Subcutaneous adipose tissue (tissue), 4 donors: ENCODE measurements around the gene E2F1. TPM values are rescaled to one million over a fixed set of nuclear protein-coding genes. Genes with fewer than 3 reads are reported as not detected.

Experiments used
- CTCF ChIP-seq: fragments of 450-650 bp; IDR thresholded peaks from one replicate; pipeline ENCODE4 v1.5.1; 2016; ENCODE audit warnings: low read depth, mild to moderate bottlenecking, control low read depth, antibody characterized with exemption, moderate library complexity
- total RNA-seq, 4 donors: library from RNA; depleted of rRNA; stranded (reverse); fragments of >200 nt; gene quantifications; one replicate each; pipeline ENCODE4 v1.1.0, GENCODE V29; 2016

The E2F1 gene
- total RNA-seq, 4 donors from 2014 or later: 1.3 to 1.9 (median 1.7) TPM

- TF ChIP-seq CTCF: no peak
These were observed 29.1 kb downstream of the E2F1 start for GRCh38 chr20:33656783-33657703.

- TF ChIP-seq CTCF: no peak
These were observed 30.0 kb downstream of the E2F1 start for GRCh38 chr20:33656010-33656782.

- no peak for TF ChIP-seq CTCF
These were observed 31.0 kb downstream of the E2F1 start for GRCh38 chr20:33655164-33655563.

GRCh38 chr20:33654680-33655161 lies 31.5 kb downstream of the E2F1 start:
- no peak for TF ChIP-seq CTCF

- TF ChIP-seq CTCF: no peak
These were observed 32.1 kb downstream of the E2F1 start for GRCh38 chr20:33653900-33654596.

GRCh38 chr20:33653218-33653899 lies 32.8 kb downstream of the E2F1 start:
- TF ChIP-seq CTCF: no peak
